NT2/D1 (cell line): ENCODE data around the gene FRMD4A.

Experiments used
- SUZ12 ChIP-seq: IDR thresholded peaks from 2 replicates; pipeline ENCODE4 v1.6.1; 2011; ENCODE audit not compliant: insufficient read length, insufficient read depth; ENCODE audit errors: extremely low read depth
- ZNF274 ChIP-seq: IDR thresholded peaks from 2 replicates; pipeline ENCODE4 v1.6.1; 2011; ENCODE audit warnings: mild to moderate bottlenecking, low read depth, low read length

DNA sequence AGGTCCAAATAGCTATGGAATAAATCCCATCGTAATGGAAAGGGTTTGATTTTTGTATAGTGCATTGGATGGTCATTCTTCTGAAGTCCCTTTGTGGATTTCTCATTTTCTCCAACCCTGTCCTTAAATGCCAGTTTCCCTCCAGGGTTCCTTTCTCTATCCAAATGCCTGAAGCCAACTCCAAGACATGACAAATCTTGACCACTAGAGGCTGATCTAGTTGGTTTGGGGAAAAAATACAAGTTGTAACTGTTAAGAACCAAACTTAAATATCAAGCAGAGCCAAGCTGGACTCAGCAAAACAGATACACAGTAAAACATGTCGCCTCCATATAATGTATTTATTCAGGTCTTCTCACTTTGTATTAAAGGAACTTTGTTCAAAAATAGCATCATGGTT lies 28.7 kb downstream of the FRMD4A start:
- TF ChIP-seq SUZ12, result no peak
- no peak for TF ChIP-seq ZNF274
